ENCODE results near the gene RAB37.

- TF ChIP-seq POLR2A (IDR thresholded peaks at IDR 0.05), result no peak
- TF ChIP-seq, protein P1, sequence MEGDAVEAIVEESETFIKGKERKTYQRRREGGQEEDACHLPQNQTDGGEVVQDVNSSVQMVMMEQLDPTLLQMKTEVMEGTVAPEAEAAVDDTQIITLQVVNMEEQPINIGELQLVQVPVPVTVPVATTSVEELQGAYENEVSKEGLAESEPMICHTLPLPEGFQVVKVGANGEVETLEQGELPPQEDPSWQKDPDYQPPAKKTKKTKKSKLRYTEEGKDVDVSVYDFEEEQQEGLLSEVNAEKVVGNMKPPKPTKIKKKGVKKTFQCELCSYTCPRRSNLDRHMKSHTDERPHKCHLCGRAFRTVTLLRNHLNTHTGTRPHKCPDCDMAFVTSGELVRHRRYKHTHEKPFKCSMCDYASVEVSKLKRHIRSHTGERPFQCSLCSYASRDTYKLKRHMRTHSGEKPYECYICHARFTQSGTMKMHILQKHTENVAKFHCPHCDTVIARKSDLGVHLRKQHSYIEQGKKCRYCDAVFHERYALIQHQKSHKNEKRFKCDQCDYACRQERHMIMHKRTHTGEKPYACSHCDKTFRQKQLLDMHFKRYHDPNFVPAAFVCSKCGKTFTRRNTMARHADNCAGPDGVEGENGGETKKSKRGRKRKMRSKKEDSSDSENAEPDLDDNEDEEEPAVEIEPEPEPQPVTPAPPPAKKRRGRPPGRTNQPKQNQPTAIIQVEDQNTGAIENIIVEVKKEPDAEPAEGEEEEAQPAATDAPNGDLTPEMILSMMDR (IDR thresholded peaks at IDR 0.05), result no peak
Measured at GRCh38 chr17:74776044-74776962, 39.2 kb downstream of the RAB37 start, which contains the start of gene NAT9.

Measured in lower leg skin (tissue), 3 donors.